ENCODE measurements around the gene TEAD1.
A peak's percentile ranks its signal among the peaks of the same experiment; 100 is the strongest.

Gene TEAD1

DNA sequence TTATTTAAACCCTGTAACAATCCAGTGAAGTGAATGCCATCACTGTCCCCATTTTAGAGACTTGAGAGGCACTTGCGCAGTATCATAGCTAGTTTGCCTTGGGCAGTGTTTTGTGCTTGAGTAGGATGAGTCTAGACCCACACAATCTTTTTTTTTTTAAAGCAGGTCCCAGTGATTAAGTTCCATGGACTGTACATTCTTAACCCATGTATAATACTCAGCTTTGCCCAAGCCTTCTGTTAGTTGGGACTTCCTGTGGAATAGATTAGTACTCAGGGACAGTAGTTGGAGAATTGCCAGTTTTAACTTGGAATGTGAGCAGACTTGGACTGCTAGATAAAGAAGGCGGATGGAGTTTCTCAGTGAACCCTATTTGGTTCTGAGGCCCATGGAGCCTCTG lies 226.3 kb downstream of the TEAD1 start:
- peak; percentile 71 for DNase-seq (ENCODE audit: low spot score)

DNA sequence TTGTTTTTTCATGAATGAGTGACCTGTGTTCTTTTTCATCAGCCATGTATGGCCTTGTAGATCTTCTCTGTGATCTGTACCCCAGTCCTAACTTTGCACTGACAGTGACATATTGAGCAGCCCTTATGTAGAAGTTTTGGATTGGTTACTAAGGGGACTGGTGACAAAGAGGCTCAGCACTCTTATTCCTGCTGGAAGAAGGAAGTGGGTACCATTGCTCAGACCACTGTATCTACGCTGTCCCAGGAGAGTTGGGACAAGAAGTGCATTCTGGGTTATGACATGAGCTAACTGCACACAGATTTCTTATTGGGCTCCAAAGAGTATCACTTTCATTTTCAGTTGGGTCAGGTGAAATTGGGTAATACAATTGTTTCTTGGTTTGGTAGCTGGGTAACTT lies 227.1 kb downstream of the TEAD1 start:
- no peak for DNase-seq (ENCODE audit: low spot score)

GRCh38 chr11:12901874-12902481 lies 227.8 kb downstream of the TEAD1 start:
- DNase-seq (ENCODE audit: low spot score), result peak; percentile 20

DNA sequence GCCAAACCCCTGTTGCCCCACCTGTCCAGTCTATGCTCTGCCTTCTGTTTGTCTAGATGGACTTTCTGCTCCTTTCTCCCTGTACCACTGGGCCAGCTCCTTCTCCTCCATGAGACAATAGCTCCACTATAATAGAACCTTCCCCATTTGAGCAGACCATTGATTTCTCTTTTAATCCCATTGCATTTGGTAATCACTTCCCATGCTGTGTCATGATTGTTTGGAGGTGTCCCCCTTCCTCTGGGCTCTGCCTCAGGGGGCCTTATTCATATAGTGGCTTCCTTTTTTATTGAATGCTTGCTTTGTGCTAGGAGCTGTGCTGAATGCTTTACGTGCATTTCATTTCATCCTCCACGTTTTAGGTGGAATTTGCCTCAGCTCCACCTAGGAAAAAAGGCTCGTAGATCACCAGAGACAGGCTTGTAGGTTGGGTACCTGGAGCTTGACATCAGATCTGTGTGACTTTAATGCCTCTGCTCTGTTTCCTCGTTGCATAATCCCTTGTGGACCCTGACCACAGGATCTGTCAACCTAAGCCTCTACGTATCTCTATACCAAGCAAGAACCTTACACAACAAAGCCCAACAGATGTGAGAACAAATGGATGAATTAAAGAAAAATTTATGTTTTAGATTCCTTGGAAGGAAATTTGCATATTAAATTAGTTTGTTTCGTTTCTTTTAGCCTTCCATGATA lies 228.7 kb downstream of the TEAD1 start:
- no peak for DNase-seq (ENCODE audit: low spot score)

- DNase-seq (ENCODE audit: low spot score), result no peak
Measured at GRCh38 chr11:12905435-12905834, 231.2 kb downstream of the TEAD1 start.

DNA sequence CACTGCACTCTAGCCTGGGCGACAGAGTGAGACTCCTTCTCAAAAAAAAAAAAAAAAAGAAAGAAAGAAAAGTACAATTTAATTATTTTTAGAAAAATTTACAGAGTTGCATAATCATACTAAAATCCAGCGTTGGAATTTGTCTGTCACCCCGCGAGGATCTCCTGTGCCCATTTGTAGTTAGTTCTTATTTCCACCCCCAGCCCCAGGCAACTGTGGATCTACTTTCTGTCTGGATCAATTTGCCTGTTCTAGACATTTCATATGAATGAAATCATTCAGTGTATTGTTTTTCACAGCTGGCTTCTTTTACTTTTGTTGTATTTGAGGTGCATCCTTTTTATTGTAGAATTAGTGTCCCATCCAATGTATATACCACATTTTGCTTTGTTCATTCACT lies 232.3 kb downstream of the TEAD1 start:
- no peak for DNase-seq (ENCODE audit: low spot score)

DNA sequence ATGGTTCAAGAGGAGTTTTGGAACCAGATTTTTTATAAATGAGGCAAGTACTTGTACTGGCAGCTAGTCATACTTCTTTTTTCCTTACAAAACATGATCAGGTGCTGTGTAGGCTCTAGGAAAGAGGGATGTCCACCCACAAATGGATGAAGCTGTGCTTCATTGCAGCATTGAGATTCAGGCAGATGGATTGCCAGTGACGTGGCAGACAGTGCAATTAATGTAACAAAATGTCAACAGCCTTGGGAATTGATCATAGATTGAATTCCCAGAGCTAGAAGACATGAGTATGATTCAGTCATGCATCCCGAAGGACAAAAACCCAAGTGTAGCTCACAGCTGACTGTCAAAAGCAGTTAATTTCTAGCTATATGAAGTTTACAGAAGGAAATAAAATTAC lies 235.7 kb downstream of the TEAD1 start:
- no peak for DNase-seq (ENCODE audit: low spot score)

GRCh38 chr11:12914400-12914912 lies 240.2 kb downstream of the TEAD1 start:
- DNase-seq (ENCODE audit: low spot score), result peak; percentile 10

GRCh38 chr11:12915093-12915492 lies 240.9 kb downstream of the TEAD1 start:
- DNase-seq (ENCODE audit: low spot score), result no peak

- DNase-seq (ENCODE audit: low spot score), result no peak
Measured at GRCh38 chr11:12917822-12918221, 243.6 kb downstream of the TEAD1 start.

GRCh38 chr11:12918667-12919066 lies 244.4 kb downstream of the TEAD1 start:
- no peak for DNase-seq (ENCODE audit: low spot score)

DNA sequence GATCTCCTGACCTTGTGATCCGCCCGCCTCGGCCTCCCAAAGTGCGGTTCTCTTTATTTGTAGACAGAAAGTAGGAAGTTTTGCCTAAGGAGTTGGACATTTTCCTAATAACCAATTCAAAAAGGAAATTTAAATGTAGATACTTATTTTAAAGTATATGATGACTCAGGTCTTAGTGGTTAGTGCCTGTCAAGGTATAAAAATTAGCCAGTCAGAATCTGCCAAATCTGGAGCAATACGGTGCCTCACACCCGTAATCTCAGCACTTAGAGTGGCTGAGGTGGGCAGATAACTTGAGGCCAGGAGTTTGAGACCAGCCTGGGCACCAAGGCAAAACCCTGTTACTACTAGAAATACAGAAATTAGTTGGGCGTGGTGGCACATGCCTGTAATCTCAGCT lies 248.2 kb downstream of the TEAD1 start:
- no peak for DNase-seq (ENCODE audit: low spot score)

GRCh38 chr11:12922980-12923507 lies 248.8 kb downstream of the TEAD1 start:
- DNase-seq (ENCODE audit: low spot score), result no peak

GRCh38 chr11:12924650-12925049 lies 250.4 kb downstream of the TEAD1 start:
- DNase-seq (ENCODE audit: low spot score), result no peak

DNA sequence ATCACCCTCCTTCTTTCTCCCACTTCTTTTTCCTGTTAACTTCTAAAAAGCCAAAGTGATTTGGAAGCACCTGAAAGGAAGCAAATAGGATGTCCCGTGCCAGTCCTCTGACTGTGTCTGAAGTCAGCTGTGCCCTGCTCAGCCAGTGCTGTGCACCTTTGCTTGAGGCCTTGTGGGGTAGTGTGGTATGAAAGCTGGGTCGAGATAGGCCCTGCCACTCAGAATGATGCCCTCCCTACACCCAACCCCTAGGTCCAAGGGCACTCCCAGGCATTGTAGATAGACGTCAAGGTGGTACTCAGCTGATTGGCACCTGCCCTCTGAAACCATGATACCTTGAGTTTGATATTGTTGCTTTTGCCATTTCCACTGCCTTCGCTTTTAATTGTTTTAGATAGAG lies 251.3 kb downstream of the TEAD1 start:
- no peak for DNase-seq (ENCODE audit: low spot score)

DNA sequence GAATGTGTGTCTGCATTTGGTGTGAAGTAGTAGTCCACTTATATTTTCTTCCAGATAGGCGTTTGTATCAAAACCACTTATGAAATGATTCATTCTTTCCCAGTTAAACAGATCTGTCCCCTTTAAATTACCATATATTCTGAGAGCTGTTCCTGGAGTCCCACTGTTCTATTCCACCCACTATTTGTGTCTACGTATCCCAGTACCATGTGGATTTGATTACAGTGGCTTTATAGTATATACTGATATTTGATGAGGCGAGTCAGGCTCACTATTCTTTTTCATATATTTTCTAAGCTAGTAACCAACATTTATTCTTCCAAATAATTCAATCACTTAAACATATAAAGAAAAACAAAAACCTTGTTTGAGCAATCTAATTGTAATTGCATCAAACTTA lies 253.0 kb downstream of the TEAD1 start:
- DNase-seq (ENCODE audit: low spot score), result no peak

DNA sequence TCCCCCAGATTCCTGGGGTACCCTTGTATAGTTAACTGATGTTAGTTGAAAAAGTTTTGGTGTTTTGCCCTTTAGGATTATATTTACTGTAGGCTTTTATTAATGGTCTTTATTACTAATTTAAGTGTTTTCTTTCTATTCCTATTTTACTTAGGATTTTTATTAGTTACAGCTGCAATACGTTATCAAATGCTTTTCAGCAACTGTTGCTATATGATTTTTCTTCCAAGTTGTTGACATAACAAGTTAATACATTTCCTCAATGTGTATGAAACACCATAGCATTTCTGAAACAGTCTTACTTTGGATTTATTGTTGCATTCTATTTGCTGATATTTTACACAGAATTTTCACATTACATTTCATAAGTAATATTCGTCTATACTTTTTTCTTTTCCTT lies 253.7 kb downstream of the TEAD1 start:
- DNase-seq (ENCODE audit: low spot score), result no peak

GRCh38 chr11:12930850-12931249 lies 256.6 kb downstream of the TEAD1 start:
- DNase-seq (ENCODE audit: low spot score), result no peak

- no peak for DNase-seq (ENCODE audit: low spot score)
Measured at GRCh38 chr11:12932485-12932884, 258.3 kb downstream of the TEAD1 start.

GRCh38 chr11:12936200-12936599 lies 262.0 kb downstream of the TEAD1 start:
- no peak for DNase-seq (ENCODE audit: low spot score)

GRCh38 chr11:12938590-12939247 lies 264.5 kb downstream of the TEAD1 start:
- no peak for DNase-seq (ENCODE audit: low spot score)

GRCh38 chr11:12941671-12942070 lies 267.4 kb downstream of the TEAD1 start:
- DNase-seq (ENCODE audit: low spot score), result no peak

DNA sequence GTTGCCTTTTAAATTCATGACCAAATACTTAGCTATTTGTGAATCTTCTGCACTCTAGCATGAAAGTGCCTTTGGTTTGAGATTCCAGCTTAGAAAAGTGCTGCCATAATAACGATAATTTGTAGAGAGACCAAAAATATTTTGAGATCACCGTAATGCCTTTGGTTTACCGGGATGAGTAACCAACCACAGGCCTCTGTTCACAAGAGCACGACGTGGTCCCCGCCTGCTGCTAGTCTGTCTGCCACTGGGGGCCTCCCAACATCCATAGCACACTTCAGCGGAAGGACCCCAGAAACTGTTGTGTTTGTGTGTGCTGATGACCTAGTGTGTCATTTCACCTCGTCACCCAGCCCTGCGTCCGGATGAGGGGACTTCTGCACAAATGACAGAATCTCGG lies 267.9 kb downstream of the TEAD1 start:
- DNase-seq (ENCODE audit: low spot score), result no peak

All from RKO (cell line).